HG03460 (cell line): ENCODE results near the gene KLLN.
A peak's percentile ranks its signal among the peaks of the same experiment; 100 is the strongest.
"Not testable (repeated sequence)": the region's sequence is repeated elsewhere in the genome, so short reads cannot be mapped to it uniquely, and the experiment has no call there.

ENCODE experiments used
- ATAC-seq: cut with Tn5 transposase; IDR thresholded peaks from one replicate; pipeline ENCODE4 v1.9.1; 2021; ENCODE audit not compliant: unreplicated experiment

Gene KLLN

DNA sequence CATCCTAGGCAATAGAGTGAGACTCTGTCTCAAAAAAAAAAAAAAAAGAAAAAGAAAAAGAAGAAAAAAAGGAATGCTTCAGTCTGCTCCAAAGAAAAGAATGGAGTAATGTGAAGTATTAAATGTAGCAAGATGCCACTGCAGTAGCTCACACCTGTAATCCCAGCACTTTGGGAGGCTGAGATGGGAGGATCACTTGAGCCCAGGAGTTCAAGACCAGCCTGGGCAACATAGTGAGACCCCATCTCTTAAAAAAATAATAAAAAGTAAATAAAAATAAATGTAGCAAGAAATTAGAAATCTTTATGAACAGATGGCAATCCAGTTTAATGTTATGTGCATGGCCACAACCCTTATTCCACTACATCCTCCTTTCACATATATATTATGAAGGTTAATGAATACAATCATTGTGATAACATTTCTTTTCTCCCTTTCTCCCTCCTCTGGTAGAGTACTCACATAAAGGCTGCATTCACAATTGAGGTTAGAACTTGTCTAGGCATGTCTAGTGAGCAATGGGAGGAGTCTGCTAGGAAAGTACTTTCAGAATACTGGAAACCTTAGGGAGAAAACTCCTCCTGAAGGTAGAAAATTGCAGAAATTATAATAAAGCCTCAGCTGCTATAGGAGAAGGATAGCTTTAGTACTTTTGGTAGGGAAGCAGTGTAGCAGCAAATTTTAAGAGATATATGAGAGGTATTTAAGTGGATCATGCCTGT lies 20.4 kb downstream of the KLLN start:
- no peak for ATAC-seq

DNA sequence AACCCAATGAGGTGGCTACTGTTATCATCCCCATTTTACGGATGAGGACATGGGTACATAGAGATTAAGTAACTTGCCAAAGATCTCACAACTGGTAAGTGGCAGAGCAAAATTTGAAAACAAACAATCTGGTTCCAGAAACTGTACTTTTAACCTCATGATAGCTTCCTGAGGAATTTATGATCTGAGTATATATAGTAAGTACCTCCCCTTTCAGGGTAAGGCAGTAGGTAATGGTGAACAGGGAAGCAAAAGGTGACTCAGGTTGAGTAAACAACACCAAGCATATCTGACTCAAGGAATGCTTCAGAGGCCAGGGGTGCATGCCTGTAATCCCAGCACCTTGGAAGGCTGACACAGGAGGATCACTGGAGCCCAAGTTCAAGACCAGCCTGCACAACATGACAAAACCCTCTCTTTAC lies 21.1 kb downstream of the KLLN start:
- no peak for ATAC-seq

DNA sequence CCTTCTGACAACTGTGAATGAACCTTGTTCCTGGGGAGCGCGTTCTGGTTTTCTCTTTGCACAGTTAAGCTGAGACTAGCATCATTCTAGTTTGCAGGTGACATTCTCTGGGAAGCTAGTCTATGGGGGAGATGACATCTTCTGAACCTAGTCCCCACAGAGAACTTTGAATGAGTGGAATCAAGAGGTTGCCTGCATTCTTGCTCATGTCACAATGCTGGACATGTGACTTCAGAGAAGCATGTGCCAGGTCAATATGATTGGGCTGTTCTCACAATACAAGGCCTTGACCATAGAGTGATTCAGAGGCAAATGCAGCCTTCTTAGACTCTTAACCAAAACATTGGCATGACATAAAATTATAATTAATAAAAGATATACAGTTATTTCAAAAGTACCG lies 22.1 kb downstream of the KLLN start:
- ATAC-seq: no peak

DNA sequence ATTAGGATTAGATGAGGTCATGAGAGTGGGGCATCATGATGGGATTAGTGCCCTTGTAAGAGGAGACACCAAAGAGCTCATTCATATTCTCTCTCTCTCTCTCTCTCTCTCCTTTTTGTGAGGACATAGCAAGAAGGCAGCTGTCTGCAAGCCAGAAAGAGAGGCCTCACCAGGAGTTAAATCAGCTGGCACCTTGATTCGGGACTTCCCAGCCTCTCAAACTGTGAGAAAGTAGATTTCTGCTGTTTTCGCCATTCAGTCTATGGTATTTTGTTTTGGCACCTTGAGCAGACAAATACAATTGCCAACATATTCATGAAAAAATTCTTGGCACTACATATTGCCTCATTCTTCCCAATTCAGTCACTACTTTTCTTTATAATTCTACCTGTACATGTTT lies 24.7 kb downstream of the KLLN start:
- no peak for ATAC-seq

DNA sequence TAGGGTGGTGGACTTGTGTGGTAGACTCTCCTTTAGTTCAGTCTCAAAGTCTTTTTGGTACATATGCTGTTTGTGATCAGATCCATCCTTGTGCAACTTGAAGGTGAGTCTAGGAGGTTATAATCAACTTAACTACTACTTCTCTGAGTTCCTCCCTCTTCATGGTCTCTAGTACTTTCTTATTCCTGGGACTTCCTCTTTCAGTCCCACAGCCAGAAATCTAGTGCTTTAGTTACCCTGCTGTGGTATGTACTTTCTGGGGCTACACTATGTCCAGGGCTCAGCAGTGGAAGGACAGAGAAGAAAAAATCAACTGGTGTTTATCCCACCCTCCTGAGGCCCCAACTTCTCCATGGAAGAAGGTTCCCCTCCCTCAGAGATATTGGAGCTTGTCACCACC lies 25.9 kb downstream of the KLLN start:
- no peak for ATAC-seq

DNA sequence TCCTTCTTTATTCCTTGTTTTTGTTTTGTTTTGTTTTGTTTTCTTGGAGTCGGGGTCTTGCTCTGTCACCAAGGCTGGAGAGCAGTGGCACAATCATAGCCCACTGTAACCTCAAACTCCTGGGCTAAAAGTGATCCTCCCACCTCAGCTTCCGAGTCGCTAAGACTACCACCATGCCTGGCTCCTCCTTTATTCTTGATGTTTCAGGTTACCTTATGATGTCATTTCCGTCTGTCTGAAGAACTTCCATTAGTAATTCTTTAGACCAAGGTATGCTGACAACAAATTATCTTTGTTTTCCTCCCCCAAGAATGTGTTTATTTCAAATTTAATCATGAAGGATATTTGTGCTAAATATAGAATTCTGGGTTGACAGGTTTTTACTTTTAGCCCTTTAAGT lies 27.2 kb downstream of the KLLN start:
- no peak for ATAC-seq

DNA sequence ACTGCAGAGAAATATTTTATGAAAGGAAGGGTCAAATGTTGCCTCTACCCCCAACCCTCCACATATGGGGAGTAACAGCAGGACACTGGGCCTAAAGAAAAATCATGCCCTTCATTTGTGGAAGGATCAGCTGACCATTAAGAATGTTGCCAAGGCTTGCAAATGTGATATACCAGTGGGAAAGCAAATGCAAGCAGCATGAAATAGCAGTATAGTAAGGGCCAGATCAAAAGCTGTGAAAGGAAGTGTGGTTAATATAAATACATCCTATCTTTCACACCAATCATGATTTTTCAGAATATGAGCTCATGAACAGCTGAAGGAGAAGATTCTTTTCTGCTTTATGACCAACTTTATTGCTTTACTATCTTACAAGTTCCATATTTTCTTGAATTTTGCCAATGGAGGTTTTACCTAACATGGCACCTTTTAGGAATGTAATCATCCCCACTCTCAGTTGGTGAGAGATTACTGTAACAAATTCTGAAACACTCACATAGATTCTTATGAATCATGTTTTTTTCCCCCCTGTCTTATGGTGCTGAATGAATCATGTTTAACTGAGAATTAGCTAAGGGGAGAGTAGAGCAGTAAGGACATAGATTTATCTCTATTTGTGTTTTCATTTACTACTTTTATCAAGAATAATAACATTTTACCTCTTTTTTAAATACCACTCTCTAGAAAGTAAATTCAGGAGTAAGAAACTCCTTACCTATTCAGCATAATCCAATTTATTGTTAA lies 33.2 kb downstream of the KLLN start:
- ATAC-seq: no peak

DNA sequence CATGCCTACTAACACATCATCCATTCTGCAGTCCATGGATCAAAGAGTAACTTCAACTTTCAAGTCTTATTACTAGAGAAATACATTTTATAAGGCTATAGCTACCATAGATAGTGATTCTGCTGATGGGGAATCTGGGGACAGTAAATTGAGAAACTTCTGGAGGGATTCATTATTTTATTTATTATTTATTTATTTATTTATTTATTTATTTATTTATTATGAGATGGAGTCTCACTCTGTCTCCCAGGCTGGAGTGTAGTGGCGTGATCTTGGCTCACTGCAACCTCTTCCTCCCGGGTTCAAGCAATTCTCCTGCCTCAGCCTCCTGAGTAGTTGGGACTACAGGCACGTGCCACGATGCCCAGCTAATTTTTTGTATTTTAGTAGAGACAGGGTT lies 34.3 kb downstream of the KLLN start:
- not testable (repeated sequence) for ATAC-seq

DNA sequence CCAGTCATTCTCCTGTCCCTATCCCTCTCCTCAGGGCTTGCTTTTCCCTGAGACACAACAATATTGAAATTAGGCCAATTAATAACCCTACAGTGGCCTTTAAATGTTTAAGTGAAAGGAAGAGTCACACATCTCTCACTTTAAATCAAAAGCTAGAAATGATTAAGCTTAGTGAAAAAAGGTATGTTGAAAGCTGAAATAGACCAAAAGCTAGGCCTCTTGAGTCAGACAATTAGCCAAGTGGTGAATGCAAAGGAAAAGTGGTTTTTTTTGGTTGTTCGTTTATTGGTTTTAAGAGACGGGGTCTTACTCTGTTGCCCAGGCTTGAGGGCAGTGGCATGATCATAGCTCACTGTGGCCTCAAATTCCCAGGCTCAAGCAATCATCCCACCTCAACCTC lies 35.7 kb downstream of the KLLN start:
- no peak for ATAC-seq

DNA sequence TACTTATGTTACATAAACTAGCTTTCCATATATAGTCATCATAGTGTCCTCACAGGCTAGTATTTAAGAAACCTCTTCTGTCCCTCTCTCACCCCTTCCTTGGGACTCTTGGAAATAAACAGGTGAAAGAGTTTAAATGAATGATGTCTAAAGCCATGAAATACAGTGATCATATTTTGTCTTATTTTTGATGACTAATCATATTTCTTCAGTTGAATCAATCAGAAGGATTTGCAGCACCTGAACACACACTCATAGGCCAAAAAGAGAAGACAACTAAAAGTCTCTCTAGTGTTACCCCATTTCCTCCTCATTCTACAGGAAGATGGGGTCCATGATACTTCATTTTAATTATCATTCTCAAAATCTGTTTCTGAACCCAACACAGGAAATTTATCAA lies 36.7 kb downstream of the KLLN start:
- no peak for ATAC-seq

DNA sequence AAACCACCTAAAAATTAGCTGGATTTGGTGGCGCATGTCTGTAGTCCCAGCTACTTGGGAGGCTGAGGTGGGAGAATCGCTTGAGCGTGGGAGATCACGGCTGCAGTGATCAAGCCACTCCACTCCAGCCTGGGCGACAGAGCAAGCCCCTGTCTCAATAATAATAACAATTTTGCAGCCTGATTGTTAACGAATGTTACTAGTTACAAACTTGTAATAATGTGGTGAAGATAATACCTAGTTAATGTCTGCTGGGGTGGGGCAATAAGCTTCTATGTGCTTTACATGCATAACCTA lies 44.1 kb downstream of the KLLN start:
- ATAC-seq: no peak

DNA sequence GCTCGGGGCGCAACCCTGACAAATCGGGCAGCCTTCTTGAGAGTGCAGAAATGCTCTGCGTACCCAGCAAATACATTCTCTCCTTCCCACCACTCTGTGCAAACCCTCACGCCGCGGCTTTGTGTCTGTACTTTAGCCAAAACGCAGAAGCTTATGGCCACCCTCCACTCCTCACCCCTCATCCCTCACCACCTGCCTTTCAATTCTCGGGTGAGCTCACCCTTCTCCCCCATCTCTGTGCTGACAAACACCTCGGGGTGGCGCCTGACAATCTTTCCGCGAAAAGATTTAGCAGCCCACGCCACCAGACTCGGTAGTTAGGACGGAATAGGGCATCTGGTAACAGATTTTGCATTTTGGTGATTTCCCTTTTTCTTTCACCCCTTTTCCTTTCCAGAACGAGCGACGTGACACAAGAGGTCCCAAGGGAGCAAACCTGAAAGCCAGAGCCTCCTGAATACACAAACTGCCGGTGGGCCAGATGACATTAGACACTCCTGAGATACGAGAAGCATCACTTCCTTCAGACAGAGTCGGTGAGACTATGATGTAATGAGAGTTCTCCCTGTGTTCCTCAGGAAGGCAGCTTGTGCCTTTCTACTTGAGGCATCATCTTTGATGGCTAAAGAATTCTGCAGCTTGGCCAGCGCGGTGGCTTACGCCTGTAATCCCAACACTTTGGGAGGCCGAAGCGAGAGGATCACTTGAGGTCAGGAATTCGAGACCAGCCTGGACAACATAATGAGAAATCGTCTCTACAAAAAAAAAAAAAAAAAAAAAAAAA lies 44.6 kb downstream of the KLLN start:
- ATAC-seq: peak; percentile 57

DNA sequence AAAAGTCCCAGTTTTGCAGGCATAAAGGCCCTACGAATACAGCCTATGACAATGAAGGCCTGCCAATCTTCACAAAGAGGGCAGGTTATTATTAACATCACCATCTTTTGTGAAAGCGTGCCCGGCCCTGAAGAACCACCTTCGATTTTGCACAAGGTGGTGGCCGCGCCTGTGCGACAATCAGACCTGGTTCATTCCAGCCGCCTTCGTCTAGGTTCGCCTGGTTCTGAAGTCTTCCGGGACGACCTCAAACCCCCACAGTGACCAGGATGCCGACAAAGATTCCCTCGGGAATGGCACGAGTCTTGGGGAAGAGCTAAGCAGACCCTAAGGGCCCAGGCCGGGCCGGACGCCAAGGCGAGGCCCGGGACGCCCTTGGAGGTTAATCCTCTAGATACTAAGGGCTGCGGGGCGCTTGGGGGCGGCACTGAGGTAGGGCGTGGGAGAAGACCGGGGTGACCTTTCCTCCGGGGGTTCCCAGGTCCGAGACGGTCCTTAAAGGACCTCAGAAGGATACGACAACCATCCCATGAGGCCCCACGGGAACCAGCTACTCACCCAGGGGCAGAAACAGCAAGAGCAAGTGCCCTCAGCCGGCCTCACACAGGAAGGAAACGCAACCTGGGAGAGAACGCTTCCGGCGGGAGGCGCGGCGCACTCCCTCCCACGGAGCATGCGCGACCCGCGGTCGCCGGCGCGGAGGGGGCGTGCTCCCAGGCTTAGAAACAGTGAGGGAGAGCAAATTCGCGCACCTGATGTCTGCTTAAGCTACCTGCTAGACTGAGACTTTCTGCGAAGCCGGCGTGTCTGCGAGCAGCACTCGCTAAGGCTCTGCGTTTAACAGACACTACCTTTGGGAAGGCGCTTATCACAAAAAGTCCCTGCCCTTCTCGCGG lies 45.5 kb downstream of the KLLN start, which contains the start of gene ATAD1:
TSS of gene ATAD1 (minus strand) at position 618 of the 896 bp plus-strand sequence. CDS start 3,627 bp downstream, outside the sequence.
- ATAC-seq: peak; percentile 65

DNA sequence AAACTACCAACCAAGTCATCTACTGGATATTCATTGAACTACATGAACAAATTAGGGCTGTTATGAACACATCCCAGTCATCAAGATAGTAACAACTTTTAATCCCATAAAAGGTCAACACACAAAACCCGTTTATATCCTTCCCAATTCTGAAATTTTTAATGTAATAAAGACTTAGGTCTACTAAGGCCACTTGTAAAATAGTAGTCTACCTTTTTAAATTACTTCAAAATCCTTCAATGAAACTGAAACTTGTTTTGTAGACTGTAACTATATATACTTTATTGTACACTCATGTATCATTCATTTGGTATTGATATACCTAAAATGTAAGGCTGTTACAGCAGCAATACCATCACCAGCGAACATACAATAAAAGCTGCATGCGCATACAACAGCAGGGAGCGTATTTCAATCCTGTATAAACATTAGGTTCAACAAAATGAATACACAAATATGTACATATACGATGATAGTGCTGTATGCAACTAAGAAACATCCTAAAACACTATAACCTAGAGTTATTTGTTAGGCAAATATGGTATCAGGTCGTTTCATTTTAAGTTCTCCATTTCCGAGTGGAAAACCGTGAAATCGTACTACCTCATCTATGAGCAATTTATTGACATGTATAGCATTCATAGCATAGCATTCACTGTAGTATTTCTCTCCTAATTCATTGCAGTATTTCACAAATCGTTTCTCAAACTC lies 46.3 kb downstream of the KLLN start:
- ATAC-seq: no peak

DNA sequence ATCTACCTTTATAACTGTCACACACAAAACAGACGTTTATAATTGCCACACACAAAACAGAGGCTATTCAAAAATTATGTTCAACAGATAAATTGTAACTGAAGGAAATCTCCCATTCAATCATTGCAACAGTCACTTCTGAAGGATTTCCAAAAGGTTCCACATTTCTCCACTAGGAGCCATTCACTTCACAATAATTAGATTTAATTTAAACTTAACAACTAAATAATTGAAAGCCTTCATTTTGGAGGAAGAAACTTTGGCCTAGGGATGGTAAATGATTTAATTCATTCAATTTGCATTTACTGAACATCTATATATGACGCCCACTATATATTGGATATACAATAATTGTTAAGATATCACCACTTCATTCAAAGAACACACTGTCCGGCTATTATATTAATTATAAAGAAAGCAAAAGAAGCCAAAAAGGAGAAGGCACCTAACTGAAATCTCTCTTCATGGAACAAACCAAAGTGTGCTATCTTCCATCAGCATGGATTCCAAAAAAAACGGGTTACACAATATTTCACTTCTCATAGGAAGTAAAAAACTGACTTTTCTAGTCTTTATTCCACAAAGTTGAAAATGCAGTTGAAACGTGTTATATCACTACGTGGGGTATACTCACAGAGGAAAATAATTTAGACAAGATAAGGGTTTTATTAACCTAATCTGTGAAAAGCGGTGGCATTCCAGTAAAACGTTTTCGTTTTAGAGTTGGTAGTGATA lies 47.0 kb downstream of the KLLN start:
- ATAC-seq: no peak
